ENCODE measurements around the gene MYOC. TPM values are rescaled to one million over a fixed set of nuclear protein-coding genes. Genes with fewer than 3 reads are reported as not detected.

The MYOC gene
- total RNA-seq, 3 donors from 2014 or later (not counting 1 experiment from before 2014, with no cell fraction given): not detected

- WGBS (ENCODE audit: insufficient coverage): 90% methylated on average over 1 of the region's 1 CpG
- Histone ChIP-seq H3K4me3 (ENCODE audit: low read length) (no peak overlapping the region), H3K9me3 (ENCODE audit: control insufficient read depth, insufficient read depth, low read length) (no peaks in the 10 kb centered on the region), H3K27ac (ENCODE audit: low read length) (no peak overlapping the region), H3K27me3 (ENCODE audit: control insufficient read depth, insufficient read depth, low read length) (no peaks in the 10 kb centered on the region), H3K36me3 (ENCODE audit: control insufficient read depth, insufficient read depth, low read length) (peaks cover 70% of the 10 kb centered on the region), H3K4me1 (ENCODE audit: control insufficient read depth, insufficient read depth, low read length) (no peaks in the 10 kb centered on the region)
- no peaks in the 10 kb centered on the region for H3K27me3 Mint-ChIP-seq (ENCODE audit: low read depth in 2 of 2)
- ATAC-seq (no peak), DNase-seq (no peak)
- intact Hi-C loops (cut with micrococcal nuclease): no loop called here
- peak overlapping the region; percentile 14 to 54 for H3K27ac Mint-ChIP-seq
- H3K36me3 Mint-ChIP-seq: peaks cover 45% of the 10 kb centered on the region
- TF ChIP-seq CTCF (IDR thresholded peaks at IDR 0.05): no peak
- no peak overlapping the region for H3K4me3 Mint-ChIP-seq
- peaks cover 0 to 8% of the 10 kb centered on the region in 2 donors for H3K4me1 Mint-ChIP-seq
- H3K9me3 Mint-ChIP-seq: no peaks in the 10 kb centered on the region
These were observed 62.5 kb downstream of the MYOC start for GRCh38 chr1:171590022-171590421.

GRCh38 chr1:171588230-171588629 lies 64.3 kb downstream of the MYOC start:
- no peak for ATAC-seq
- peaks cover 54% of the 10 kb centered on the region for H3K36me3 Mint-ChIP-seq
- H3K4me3 Mint-ChIP-seq: no peak overlapping the region
- H3K27ac ChIP-seq (ENCODE audit: low read length): no peak overlapping the region
- no peak overlapping the region for H3K4me3 ChIP-seq (ENCODE audit: low read length)
- no peak overlapping the region for H3K27ac Mint-ChIP-seq
- peaks cover 0 to 15% of the 10 kb centered on the region in 2 donors for H3K4me1 Mint-ChIP-seq
- H3K9me3 ChIP-seq (ENCODE audit: control insufficient read depth, insufficient read depth, low read length): no peaks in the 10 kb centered on the region
- no CpG with 5 or more reads among the region's 2 CpGs for WGBS (ENCODE audit: insufficient coverage)
- TF ChIP-seq CTCF (IDR thresholded peaks at IDR 0.05): no peak
- no peaks in the 10 kb centered on the region for H3K4me1 ChIP-seq (ENCODE audit: control insufficient read depth, insufficient read depth, low read length)
- no peaks in the 10 kb centered on the region for H3K27me3 Mint-ChIP-seq (ENCODE audit: low read depth in 2 of 2)
- no peaks in the 10 kb centered on the region for H3K9me3 Mint-ChIP-seq
- H3K36me3 ChIP-seq (ENCODE audit: control insufficient read depth, insufficient read depth, low read length): peaks cover 84% of the 10 kb centered on the region
- intact Hi-C loops (cut with micrococcal nuclease): no loop called here
- H3K27me3 ChIP-seq (ENCODE audit: control insufficient read depth, insufficient read depth, low read length): no peaks in the 10 kb centered on the region
- no peak for DNase-seq

- no peaks in the 10 kb centered on the region for H3K4me1 ChIP-seq (ENCODE audit: control insufficient read depth, insufficient read depth, low read length)
- H3K36me3 Mint-ChIP-seq: peaks cover 35% of the 10 kb centered on the region
- intact Hi-C loops (cut with micrococcal nuclease): no loop called here
- H3K9me3 ChIP-seq (ENCODE audit: control insufficient read depth, insufficient read depth, low read length): no peaks in the 10 kb centered on the region
- DNase-seq (no peak), ATAC-seq (no peak)
- peaks cover 9 to 27% of the 10 kb centered on the region in 2 donors for H3K4me1 Mint-ChIP-seq
- no peaks in the 10 kb centered on the region for H3K27me3 ChIP-seq (ENCODE audit: control insufficient read depth, insufficient read depth, low read length)
- H3K27ac Mint-ChIP-seq: peak overlapping the region; percentile 24 to 42
- no peak overlapping the region for H3K27ac ChIP-seq (ENCODE audit: low read length)
- H3K4me3 Mint-ChIP-seq: no peak overlapping the region
- peaks cover 87% of the 10 kb centered on the region for H3K36me3 ChIP-seq (ENCODE audit: control insufficient read depth, insufficient read depth, low read length)
- H3K9me3 Mint-ChIP-seq: no peaks in the 10 kb centered on the region
- WGBS (ENCODE audit: insufficient coverage): 100% methylated on average over 1 of the region's 9 CpGs
- no peaks in the 10 kb centered on the region for H3K27me3 Mint-ChIP-seq (ENCODE audit: low read depth in 2 of 2)
- no peak overlapping the region for H3K4me3 ChIP-seq (ENCODE audit: low read length)
- TF ChIP-seq CTCF (IDR thresholded peaks at IDR 0.05): no peak
These were observed 66.8 kb downstream of the MYOC start for GRCh38 chr1:171585715-171586114.

Other genes with a start within 250 kb of the MYOC start
- 100 to 1,000 TPM; 330 to 355 (median 353) TPM for gene PRRC2C, start 167.2 kb downstream of the MYOC start, total RNA-seq
- gene MYOCOS, start 30.4 kb downstream of the MYOC start, total RNA-seq: not detected
- gene VAMP4, start 89.4 kb upstream of the MYOC start, total RNA-seq: 10 to 100 TPM; 17.5 to 24.2 (median 20.7) TPM
- 10 to 100 TPM; 12.1 to 23.3 (median 18.2) TPM for gene METTL13, start 129.0 kb upstream of the MYOC start, total RNA-seq
- 1 to 10 TPM; 2.5 to 3.3 (median 2.8) TPM for gene DNM3, start 188.8 kb upstream of the MYOC start, total RNA-seq